PC-3 (cell line): ENCODE data around the gene RNF20. TPM values are rescaled to one million over a fixed set of nuclear protein-coding genes. Genes with fewer than 3 reads are reported as not detected.

Experiments
- ATAC-seq: fragments of 200-7000 bp; cut with Tn5 transposase; 2 replicates; pipeline ENCODE4 v1.9.1; 2020; ENCODE audit warnings: mild to moderate bottlenecking, moderate library complexity
- BruUV-seq: library from RNA; stranded (reverse); fragments of 400-500 nt; replicated peaks from 2 replicates; lab custom pipeline; 2021; lab: Mats Ljungman, UMichigan
- CTCF ChIA-PET: fragments of 300-600 bp; sonication (Branson Sonifier 250); formaldehyde crosslinking; loops from one replicate; lab custom pipeline; 2022; ENCODE audit warnings: antibody characterized with exemption; lab: Charles Lee
- POLR2A ChIA-PET: fragments of 300-600 bp; sonication (Branson Sonifier 250); formaldehyde crosslinking; loops from one replicate; lab custom pipeline; 2022; ENCODE audit warnings: antibody characterized with exemption; ENCODE audit not compliant: unreplicated experiment; lab: Charles Lee
- DNase-seq: peaks from one replicate; pipeline ENCODE4 v3.0.0-alpha.2; 2015
- H2AFZ ChIP-seq: fragments of 300-600 bp; sonication (generic); 2 replicates; pipeline ENCODE4 v1.6.0; 2016; ENCODE audit warnings: antibody characterized with exemption, low read length
- H3F3A ChIP-seq: fragments of 300-600 bp; sonication (generic); one replicate; pipeline ENCODE4 v1.6.0; 2017; ENCODE audit warnings: antibody characterized with exemption, low read length, control low read depth, mild to moderate bottlenecking; ENCODE audit not compliant: unreplicated experiment
- H3K27ac ChIP-seq: fragments of 300-600 bp; sonication (generic); 2 replicates; pipeline ENCODE4 v1.5.1; 2016; ENCODE audit warnings: mild to moderate bottlenecking, low read length
- H3K27me3 ChIP-seq: fragments of 300-600 bp; sonication (generic); 2 replicates; pipeline ENCODE4 v1.6.1; 2016; ENCODE audit warnings: low read length, mixed read lengths
- H3K36me3 ChIP-seq: fragments of 300-600 bp; sonication (generic); 2 replicates; pipeline ENCODE4 v1.6.1; 2016; ENCODE audit warnings: low read depth, mixed run types, low read length, mixed read lengths
- H3K4me1 ChIP-seq: fragments of 300-600 bp; sonication (generic); 2 replicates; pipeline ENCODE4 v1.5.1; 2016; ENCODE audit warnings: low read length; ENCODE audit not compliant: insufficient read depth
- H3K4me2 ChIP-seq: fragments of 300-600 bp; sonication (generic); 2 replicates; pipeline ENCODE4 v1.6.0; 2016; ENCODE audit warnings: low read length
- H3K4me3 ChIP-seq: fragments of 300-600 bp; sonication (generic); 2 replicates; pipeline ENCODE4 v1.5.1; 2016; ENCODE audit warnings: mild to moderate bottlenecking, low read length, mixed read lengths
- H3K79me2 ChIP-seq: fragments of 300-600 bp; sonication (generic); 2 replicates; pipeline ENCODE4 v1.6.1; 2017; ENCODE audit warnings: low read length, mixed read lengths
- H3K9ac ChIP-seq: fragments of 300-600 bp; sonication (generic); 2 replicates; pipeline ENCODE4 v1.6.0; 2016; ENCODE audit warnings: mild to moderate bottlenecking, low read length
- H3K9me2 ChIP-seq: fragments of 300-600 bp; sonication (generic); replicated peaks from 2 replicates; pipeline ENCODE4 v1.6.1; 2016; ENCODE audit warnings: mixed run types, low read length, mixed read lengths
- H3K9me3 ChIP-seq: fragments of 300-600 bp; sonication (generic); 2 replicates; pipeline ENCODE4 v1.6.1; 2016; ENCODE audit warnings: low read length, mixed read lengths
- H4K20me1 ChIP-seq: fragments of 300-600 bp; sonication (generic); 2 replicates; pipeline ENCODE4 v1.6.1; 2016; ENCODE audit warnings: low read length, mixed read lengths
- CTCF ChIP-seq: fragments of 300-600 bp; sonication (generic); conservative IDR thresholded peaks from 2 replicates; pipeline ENCODE4 v1.5.1; 2017; ENCODE audit warnings: antibody characterized with exemption, low read depth, mild to moderate bottlenecking, low read length
- EZH2 ChIP-seq: fragments of 300-600 bp; sonication (generic); IDR thresholded peaks from one replicate; pipeline ENCODE4 v1.6.1; 2017; ENCODE audit warnings: antibody characterized with exemption, mild to moderate bottlenecking, low read length; ENCODE audit not compliant: unreplicated experiment
- EZH2phosphoT487 ChIP-seq: fragments of 300-600 bp; sonication (generic); IDR thresholded peaks from 2 replicates; pipeline ENCODE4 v1.6.1; 2018; ENCODE audit warnings: mild to moderate bottlenecking, antibody characterized with exemption, low read length, borderline replicate concordance
- intact Hi-C: fragments of 100-400 bp; cut with micrococcal nuclease; formaldehyde crosslinking; loops from 2 replicates; pipeline ENCODE4 v1.9.0; 2023
- total RNA-seq: library from RNA; depleted of rRNA; stranded (reverse); fragments of >200 nt; gene quantifications from 2 replicates; pipeline ENCODE4 v1.2.3, GENCODE V29; 2014

The RNF20 gene
- total RNA-seq, 1 experiment from 2014 or later = 14.7 TPM

- no TSS peak for BruUV-seq
- H3K27ac ChIP-seq = peak overlapping the region; percentile 34; the same call in 1 of the 2 replicates
- peak; percentile 96 for ATAC-seq
These were observed 48.9 kb downstream of the RNF20 start for GRCh38 chr9:101582553-101582952.

GRCh38 chr9:101585740-101586139 is 52.1 kb downstream of the RNF20 start:
- H3F3A ChIP-seq = no peaks in the 10 kb centered on the region
- H3K36me3 ChIP-seq = no peaks in the 10 kb centered on the region
- ChIA-PET POLR2A (no interaction called here), CTCF (no interaction called here)
- intact Hi-C loops = no loop called here
- no peak for DNase-seq
- H3K4me2 ChIP-seq = no peak overlapping the region
- H3K9me2 ChIP-seq = no peaks in the 10 kb centered on the region
- H3K27ac ChIP-seq = no peak overlapping the region
- BruUV-seq = no TSS peak
- no peak overlapping the region for H3K4me3 ChIP-seq
- H3K79me2 ChIP-seq = no peaks in the 10 kb centered on the region
- no peaks in the 10 kb centered on the region for H3K9me3 ChIP-seq
- H4K20me1 ChIP-seq = no peaks in the 10 kb centered on the region
- no peaks in the 10 kb centered on the region for H3K27me3 ChIP-seq
- peaks cover 3% of the 10 kb centered on the region; the same call in 1 of the 2 replicates for H3K4me1 ChIP-seq
- no peak overlapping the region for H3K9ac ChIP-seq
- no peak for ATAC-seq
- H2AFZ ChIP-seq = no peak overlapping the region
- TF ChIP-seq CTCF (no peak), EZH2 (no peak), EZH2phosphoT487 (no peak)

More at GRCh38 chr9:101582553-101582952, 48.9 kb downstream of the RNF20 start:
- TF ChIP-seq CTCF (no peak), EZH2 (no peak), EZH2phosphoT487 (no peak)
- H3K4me2 ChIP-seq = no peak overlapping the region
- H2AFZ ChIP-seq = no peak overlapping the region
- no peaks in the 10 kb centered on the region for H3K79me2 ChIP-seq
- no peaks in the 10 kb centered on the region for H3K27me3 ChIP-seq
- no peaks in the 10 kb centered on the region for H3K36me3 ChIP-seq
- peak; percentile 39 for DNase-seq
- H3K4me3 ChIP-seq = no peak overlapping the region
- no peaks in the 10 kb centered on the region for H3K9me2 ChIP-seq
- intact Hi-C loops = no loop called here
- no peak overlapping the region for H3K9ac ChIP-seq
- POLR2A ChIA-PET = no interaction called here
- H3F3A ChIP-seq = no peaks in the 10 kb centered on the region
- no peaks in the 10 kb centered on the region for H3K9me3 ChIP-seq
- no peaks in the 10 kb centered on the region for H3K4me1 ChIP-seq
- H4K20me1 ChIP-seq = no peaks in the 10 kb centered on the region
- CTCF ChIA-PET = no interaction called here

GRCh38 chr9:101586651-101587050 is 53.0 kb downstream of the RNF20 start:
- Histone ChIP-seq H3K9me2 (no peaks in the 10 kb centered on the region), H4K20me1 (no peaks in the 10 kb centered on the region), H3K4me3 (no peak overlapping the region), H3K27me3 (no peaks in the 10 kb centered on the region), H3K79me2 (no peaks in the 10 kb centered on the region), H2AFZ (no peak overlapping the region), H3K27ac (no peak overlapping the region), H3K4me1 (peaks cover 3% of the 10 kb centered on the region; the same call in 1 of the 2 replicates), H3F3A (no peaks in the 10 kb centered on the region), H3K4me2 (no peak overlapping the region), H3K36me3 (no peaks in the 10 kb centered on the region), H3K9me3 (no peaks in the 10 kb centered on the region), H3K9ac (no peak overlapping the region)
- BruUV-seq = no TSS peak
- ATAC-seq = no peak
- no peak for DNase-seq
- TF ChIP-seq CTCF (no peak), EZH2phosphoT487 (no peak), EZH2 (no peak)
- intact Hi-C loops = no loop called here
- CTCF ChIA-PET = no interaction called here
- POLR2A ChIA-PET = no interaction called here
